CD4-positive, alpha-beta T cell treated with Interleukin-17A for 1 hour (primary cell): ENCODE measurements around the gene PNCK.
"Not testable (repeated sequence)": the region's sequence is repeated elsewhere in the genome, so short reads cannot be mapped to it uniquely, and the experiment has no call there.

Experiments used
- DNase-seq: peaks from one replicate; pipeline ENCODE4 v3.0.0-alpha.2; 2020

The PNCK gene

DNA sequence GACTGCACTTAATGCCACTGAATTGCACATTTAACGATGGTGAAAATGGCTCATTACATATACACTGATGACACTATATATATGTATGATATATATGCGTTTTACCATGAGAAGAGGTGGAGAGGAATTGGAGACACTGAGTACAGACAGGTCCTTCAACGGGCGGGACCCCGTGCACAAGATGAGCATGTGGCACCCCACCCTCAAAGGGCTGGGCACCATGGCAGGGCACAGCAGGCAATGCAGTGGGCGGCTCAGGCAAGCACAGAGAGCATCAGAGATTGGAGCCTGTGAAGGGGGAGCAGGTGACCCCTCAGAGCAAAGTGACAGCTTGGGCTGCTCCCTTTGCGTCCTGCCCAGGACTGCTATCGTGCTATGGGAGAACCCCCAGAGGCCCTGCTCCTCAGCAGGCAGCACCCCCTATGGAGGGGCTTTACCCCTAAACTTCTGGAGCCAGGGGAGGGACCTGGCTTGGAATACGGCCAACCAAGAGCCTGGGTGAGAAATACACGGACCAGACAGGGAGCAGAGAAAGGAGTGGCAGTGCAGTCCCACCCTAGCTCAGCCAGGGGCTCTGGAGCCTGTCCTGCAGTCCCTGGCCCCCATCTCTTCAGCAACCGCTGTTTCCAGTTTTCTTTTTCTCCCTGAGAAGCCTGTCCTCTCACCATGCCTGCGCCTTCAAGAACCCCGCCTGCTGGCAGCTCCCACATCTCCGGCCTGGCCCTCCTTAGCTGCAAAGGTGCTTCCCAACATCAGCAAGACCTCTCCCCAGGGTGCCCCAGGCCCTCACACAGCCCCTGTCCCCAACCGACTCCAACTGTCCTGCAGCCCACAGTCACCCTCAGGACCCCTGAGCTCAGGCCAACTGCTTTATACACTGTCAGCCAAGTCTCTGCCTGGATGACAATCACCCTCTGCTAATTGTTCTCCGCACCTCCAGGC is 24.6 kb upstream of the PNCK start:
- no peak for DNase-seq

DNA sequence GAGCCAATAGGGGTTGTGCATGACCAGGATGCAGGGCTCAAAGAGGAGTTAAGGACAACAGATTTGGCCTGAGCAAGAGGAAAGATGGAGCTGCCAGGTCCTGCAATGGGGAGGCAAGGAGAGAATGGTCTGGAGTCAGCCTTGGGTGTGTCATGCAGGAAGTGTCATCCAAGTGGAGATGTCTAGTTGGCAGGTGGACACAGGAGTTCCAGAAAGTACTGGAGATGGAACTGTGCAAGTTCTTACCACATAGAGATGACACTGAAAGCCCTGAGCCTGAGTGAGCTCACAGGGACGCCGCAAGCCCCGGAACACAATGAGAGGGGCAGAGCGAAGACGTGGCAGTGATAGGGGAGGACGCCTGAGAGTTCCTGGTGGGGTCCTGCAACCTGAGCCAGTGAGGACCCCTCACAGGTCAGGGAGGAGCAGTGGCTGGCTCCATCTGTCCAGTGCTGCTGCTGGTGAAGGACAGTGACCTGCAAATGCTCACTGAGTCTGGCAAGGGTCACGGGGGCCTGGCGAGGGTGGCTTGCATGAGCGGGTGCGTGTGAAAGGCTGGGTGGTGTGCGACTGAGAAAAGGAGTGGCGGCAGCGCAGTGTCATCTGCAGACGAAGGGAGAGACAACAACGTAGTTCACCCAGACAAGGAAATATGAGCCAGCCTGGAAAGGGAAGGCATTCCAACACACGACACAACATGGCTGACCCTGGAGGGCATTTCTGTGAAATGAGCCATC is 23.5 kb upstream of the PNCK start:
- DNase-seq: not testable (repeated sequence)

DNA sequence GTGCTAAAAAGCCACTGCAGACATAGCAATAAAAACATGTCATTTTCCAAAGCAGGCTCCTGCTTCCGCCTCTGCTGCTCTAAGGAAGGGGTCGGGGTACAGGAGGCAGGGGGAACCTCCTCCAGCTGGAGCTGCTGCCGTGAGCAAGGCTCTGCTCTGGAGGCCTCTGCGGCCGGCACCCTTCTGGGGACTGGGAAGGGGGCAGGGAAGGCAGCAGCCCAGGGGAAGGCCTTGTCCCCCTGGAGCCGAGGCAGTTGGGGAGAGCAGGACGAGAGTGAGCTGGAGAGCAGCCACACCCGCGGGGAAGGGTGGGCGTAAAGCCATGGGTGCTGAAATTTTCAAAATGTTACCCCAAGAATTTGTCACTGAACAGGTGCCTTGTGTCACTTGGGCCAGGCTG is 22.9 kb upstream of the PNCK start:
- DNase-seq: not testable (repeated sequence)

- no peak for DNase-seq
These were observed 22.5 kb upstream of the PNCK start for GRCh38 chrX:153696100-153696499.

- no peak for DNase-seq
These were observed 21.2 kb upstream of the PNCK start for GRCh38 chrX:153694687-153695270.

DNA sequence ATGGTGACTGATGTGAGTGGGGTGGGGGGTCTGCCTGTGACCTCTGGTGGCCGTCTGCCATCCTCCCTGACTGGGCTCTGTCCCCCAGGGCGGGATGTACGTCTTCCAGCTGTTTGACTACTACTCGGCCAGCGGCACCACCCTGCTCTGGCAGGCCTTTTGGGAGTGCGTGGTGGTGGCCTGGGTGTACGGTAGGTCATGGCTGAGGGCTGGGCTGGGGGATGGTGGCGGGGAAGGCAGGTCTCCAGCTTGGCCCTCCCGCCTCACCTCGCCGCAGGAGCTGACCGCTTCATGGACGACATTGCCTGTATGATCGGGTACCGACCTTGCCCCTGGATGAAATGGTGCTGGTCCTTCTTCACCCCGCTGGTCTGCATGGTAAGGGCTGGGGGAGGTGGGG is 20.6 kb upstream of the PNCK start:
- DNase-seq: not testable (repeated sequence)

GRCh38 chrX:153693216-153694086 is 19.8 kb upstream of the PNCK start:
- no peak for DNase-seq

GRCh38 chrX:153692611-153693156 is 19.1 kb upstream of the PNCK start:
- no peak for DNase-seq

DNA sequence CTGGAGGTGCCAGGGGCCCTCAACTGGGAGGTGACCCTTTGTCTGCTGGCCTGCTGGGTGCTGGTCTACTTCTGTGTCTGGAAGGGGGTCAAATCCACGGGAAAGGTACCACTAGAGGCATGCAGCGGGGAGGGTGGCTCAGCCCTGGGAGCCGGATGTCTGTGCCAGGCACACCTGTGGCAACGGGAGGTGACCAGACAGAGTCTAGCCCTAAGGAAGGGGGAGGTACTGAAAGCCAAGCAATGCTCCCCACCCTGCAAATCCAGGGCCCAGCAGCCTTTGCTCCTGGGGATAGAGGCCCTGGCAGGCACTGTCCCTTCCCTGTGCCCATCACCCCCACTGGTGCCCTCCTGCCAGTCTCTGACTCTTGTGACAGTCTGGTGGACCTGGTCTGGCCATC is 18.4 kb upstream of the PNCK start:
- no peak for DNase-seq

DNA sequence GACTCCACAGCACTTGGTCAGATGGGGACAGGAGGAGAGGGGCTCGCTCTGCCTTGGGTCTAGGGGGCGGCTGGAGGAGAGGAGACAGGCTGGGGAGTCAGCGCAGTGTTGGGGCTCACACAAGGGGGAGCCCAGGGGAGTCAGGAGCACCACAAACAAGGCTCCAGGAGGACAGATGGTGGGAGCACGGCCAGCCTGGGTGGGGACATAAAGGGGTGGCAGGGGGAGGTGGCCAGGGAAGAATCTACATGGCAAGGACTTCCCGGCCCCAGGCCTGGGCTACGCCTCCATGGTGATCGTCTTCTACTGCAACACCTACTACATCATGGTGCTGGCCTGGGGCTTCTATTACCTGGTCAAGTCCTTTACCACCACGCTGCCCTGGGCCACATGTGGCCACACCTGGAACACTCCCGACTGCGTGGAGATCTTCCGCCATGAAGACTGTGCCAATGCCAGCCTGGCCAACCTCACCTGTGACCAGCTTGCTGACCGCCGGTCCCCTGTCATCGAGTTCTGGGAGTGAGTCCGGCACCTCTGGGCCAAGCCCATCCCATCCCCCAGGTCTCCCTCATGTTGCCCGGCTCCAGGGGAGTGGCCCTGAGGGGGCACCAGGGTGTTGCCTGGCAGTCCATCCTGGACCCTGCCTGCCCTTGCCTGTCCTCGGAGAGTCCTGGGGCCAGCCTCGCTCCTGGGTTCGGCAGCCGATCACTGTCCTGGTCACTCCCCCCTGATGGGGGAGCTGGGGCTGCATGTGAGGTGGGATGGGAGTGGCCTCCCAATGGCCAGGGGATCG is 17.6 kb upstream of the PNCK start:
- not testable (repeated sequence) for DNase-seq

- DNase-seq: no peak
These were observed 16.9 kb upstream of the PNCK start for GRCh38 chrX:153690466-153690865.

- DNase-seq: no peak
These were observed 16.2 kb upstream of the PNCK start for GRCh38 chrX:153689654-153690465.

DNA sequence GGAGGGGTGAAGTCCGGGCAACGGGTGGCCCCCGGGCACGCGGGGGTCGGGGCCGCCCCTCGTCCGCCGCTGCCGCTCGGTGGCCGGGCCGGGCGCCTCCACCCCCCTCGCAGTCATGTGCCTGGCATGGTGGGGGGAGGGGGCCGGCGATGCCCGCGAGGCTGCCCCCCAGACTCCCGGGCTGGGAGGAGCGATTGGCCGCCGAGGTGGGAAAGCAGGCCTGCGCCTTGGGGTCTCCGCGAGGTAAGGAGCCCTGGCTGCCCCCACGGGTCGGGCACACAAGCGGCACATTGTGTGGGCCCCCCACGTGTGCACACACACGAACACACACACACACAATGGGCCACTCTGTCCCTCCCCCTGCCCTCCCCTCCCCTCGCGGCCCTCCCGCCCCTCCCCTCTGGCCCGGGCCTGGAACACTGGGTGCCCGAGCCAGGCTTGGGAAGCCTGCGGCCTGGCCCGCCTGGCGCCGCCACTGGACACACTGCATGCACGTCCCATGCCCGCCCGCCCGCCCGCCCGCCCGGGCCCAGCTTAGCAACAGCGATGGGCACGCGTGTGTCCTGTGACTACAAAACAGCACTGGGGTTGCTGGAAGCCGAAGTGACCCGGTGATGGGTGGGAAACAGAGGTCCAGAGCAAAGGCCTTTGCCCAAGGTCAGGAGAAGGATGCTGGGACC is 15.4 kb upstream of the PNCK start:
- no peak for DNase-seq

GRCh38 chrX:153688506-153688905 is 14.9 kb upstream of the PNCK start:
- DNase-seq: no peak

DNA sequence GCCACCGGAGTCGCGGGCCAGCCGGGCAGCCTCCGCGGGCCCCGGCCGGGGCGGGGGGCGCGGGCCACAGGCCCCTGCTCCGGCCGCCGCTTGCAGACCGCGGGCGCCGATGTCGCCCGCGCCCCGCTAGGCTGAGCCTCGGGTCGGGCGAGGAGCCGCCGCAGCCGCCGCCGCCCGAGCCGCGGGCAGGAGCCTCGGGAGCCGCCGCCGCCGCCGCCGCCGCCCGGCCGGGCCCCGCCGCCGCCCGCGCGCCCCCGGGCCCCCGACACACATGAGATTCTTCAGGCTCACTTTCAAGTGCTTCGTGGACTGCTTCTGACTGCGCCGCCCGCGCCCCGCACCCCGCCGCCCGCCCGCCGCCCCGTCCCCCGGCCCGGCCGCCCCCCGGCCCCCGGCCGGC is 14.5 kb upstream of the PNCK start:
- DNase-seq: no peak

DNA sequence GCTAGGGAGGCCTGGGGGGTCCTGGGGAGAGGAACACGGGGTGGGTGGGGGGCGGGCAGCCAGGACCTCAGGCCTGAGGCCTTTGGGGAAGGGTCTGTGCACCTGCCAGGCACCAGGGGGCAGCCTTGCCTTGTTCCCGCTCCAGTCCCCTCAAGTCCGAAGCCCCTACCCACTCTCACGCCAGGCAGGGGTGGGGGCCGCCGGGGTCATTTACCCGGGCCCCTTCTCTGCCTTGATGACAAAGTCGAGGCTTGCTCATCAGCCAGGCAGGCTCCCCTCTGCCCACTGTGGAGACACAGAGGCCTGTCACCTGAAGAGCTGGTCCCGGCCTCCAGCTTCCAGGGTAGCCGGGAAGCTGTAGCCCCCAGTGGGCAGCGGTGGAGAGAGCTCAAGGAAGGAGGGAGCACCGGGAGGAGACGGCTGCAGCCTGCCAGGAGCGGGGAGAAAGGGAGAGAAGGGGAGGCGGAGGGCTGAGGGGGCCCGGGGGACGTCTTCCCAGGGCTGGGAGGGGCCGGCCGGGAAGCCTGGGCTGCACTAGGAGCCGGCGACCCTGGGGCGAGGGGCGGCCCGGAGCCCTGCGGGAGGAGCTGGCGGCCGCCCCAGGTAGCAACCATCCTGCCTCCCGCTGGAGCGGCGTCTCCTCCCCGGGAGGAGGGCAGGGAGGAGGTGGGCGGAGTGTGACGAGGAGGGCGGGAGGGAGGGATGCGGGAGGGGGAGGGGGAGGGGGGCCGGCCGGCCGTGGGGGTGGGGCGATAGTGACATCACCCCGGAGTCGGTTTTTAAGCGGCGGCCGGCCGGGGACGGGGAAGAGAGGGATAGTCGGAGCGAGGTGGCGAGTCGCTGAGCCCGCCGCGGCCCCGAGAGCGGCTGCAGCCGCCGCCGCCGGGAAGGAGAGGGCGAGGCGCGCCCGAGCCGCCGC is 13.8 kb upstream of the PNCK start, which contains the start of gene SLC6A8:
TSS of gene SLC6A8 (plus strand) at position 806 of the 919 bp plus-strand sequence. CDS start 649 bp downstream, outside the sequence.
- peak; percentile 58 for DNase-seq

- no peak for DNase-seq
These were observed 13.1 kb upstream of the PNCK start for GRCh38 chrX:153686711-153687110.
